HepG2 (cell line): ENCODE data around the gene APEX1. TPM values are rescaled to one million over a fixed set of nuclear protein-coding genes. Genes with fewer than 3 reads are reported as not detected.

ENCODE experiments used
- AKAP8 ChIP-seq: sonication (generic); formaldehyde crosslinking; IDR thresholded peaks from 2 replicates; pipeline ENCODE4 v1.5.1; 2020; ENCODE audit warnings: mild to moderate bottlenecking, missing genetic modification reagents
- CAMTA2 ChIP-seq: sonication (generic); formaldehyde crosslinking; IDR thresholded peaks from 2 replicates; pipeline ENCODE4 v1.4.0; 2020; ENCODE audit warnings: mild to moderate bottlenecking, missing genetic modification reagents, borderline replicate concordance
- CEBPZ ChIP-seq: IDR thresholded peaks from 2 replicates; pipeline ENCODE4 v1.6.1; 2012; ENCODE audit warnings: low read length, improper control_type of control experiment
- HNF1A ChIP-seq, 2 experiments: sonication (generic) in 1 of 2; formaldehyde crosslinking in 1 of 2; IDR thresholded peaks; 2 replicates each; pipeline versions ENCODE4 v1.4.0 to v1.6.1; 2016 to 2020; ENCODE audit warnings: borderline replicate concordance in 1 of 2, low read depth in 1 of 2, mild to moderate bottlenecking in 1 of 2, missing genetic modification reagents in 1 of 2
- HNF4G ChIP-seq, 2 experiments: sonication (generic) in 1 of 2; formaldehyde crosslinking in 1 of 2; IDR thresholded peaks; 2 replicates each; pipeline versions ENCODE4 v1.4.0 to v1.6.1; 2011 to 2020; ENCODE audit warnings: borderline replicate concordance in 2 of 2, low read depth in 2 of 2, mild to moderate bottlenecking in 2 of 2, low read length in 1 of 2, missing genetic modification reagents in 1 of 2, moderate library complexity in 1 of 2
- JARID2 ChIP-seq: sonication (generic); formaldehyde crosslinking; IDR thresholded peaks from 2 replicates; pipeline ENCODE4 v1.8.1; 2023; ENCODE audit warnings: missing genetic modification reagents, inconsistent platforms; ENCODE audit not compliant: insufficient replicate concordance
- MEIS1 ChIP-seq: sonication (generic); formaldehyde crosslinking; IDR thresholded peaks from 2 replicates; pipeline ENCODE4 v1.9.0; 2021; ENCODE audit warnings: mild to moderate bottlenecking, missing genetic modification reagents, moderate library complexity, borderline replicate concordance
- NBN ChIP-seq: fragments of 450-650 bp; conservative IDR thresholded peaks from 2 replicates; pipeline ENCODE4 v1.6.1; 2017
- PCBP2 ChIP-seq: fragments of 200-400 bp; formaldehyde crosslinking; optimal IDR thresholded peaks from 2 replicates; pipeline ENCODE3; 2018; ENCODE audit warnings: low read length, low read depth; ENCODE audit not compliant: poor library complexity, severe bottlenecking
- SRSF4 ChIP-seq: fragments of 200-400 bp; formaldehyde crosslinking; IDR thresholded peaks from one replicate; pipeline ENCODE4 v1.6.1; 2018; ENCODE audit warnings: mild to moderate bottlenecking, low read depth, low read length, moderate library complexity; ENCODE audit not compliant: poor library complexity, severe bottlenecking
- TBX2 ChIP-seq: sonication (generic); formaldehyde crosslinking; IDR thresholded peaks from 2 replicates; pipeline ENCODE4 v1.5.0; 2020; ENCODE audit warnings: missing genetic modification reagents, mild to moderate bottlenecking, borderline replicate concordance
- THYN1 ChIP-seq: sonication (generic); formaldehyde crosslinking; IDR thresholded peaks from 2 replicates; pipeline ENCODE4 v1.8.1; 2023; ENCODE audit warnings: low read depth, mild to moderate bottlenecking, moderate library complexity, missing genetic modification reagents, borderline replicate concordance
- YEATS4 ChIP-seq: sonication (generic); formaldehyde crosslinking; IDR thresholded peaks from 2 replicates; pipeline ENCODE4 v1.4.0; 2020; ENCODE audit warnings: missing genetic modification reagents, borderline replicate concordance
- ZHX1 ChIP-seq: sonication (generic); formaldehyde crosslinking; IDR thresholded peaks from 2 replicates; pipeline ENCODE4 v1.8.1; 2022; ENCODE audit warnings: low read depth, mild to moderate bottlenecking, missing genetic modification reagents
- ZMYM2 ChIP-seq: sonication (generic); formaldehyde crosslinking; IDR thresholded peaks from 2 replicates; pipeline ENCODE4 v1.8.0; 2022; ENCODE audit warnings: mild to moderate bottlenecking, missing genetic modification reagents
- ZNF225 ChIP-seq: sonication (generic); formaldehyde crosslinking; IDR thresholded peaks from 2 replicates; pipeline ENCODE4 v1.4.0; 2020; ENCODE audit warnings: mild to moderate bottlenecking, missing genetic modification reagents
- polyA plus RNA-seq, 8 experiments: library from polyadenylated mRNA; depleted of rRNA in 3 of 8; stranded (reverse) in 7 of 8; unstranded in 1 of 8; fragments of >200 nt; fragmentation: Illumina TruSeq in 4 of 8; extraction: Trizol in 4 of 8; gene quantifications; 2 replicates each; pipeline versions ENCODE4 v1.2.1 to v1.2.3, GENCODE V29; 2011 to 2016; ENCODE audit warnings: low read depth in 4 of 8, missing spikeins in 1 of 8, mixed read lengths in 1 of 8; ENCODE audit not compliant: insufficient read depth in 1 of 8
- total RNA-seq, 5 experiments: library from RNA; depleted of rRNA; stranded (reverse); fragments of >200 nt; fragmentation: Illumina TruSeq; extraction: Trizol; gene quantifications; 2 replicates each; pipeline ENCODE4 v1.2.3, GENCODE V29; 2016; ENCODE audit warnings: low read depth in 1 of 5

APEX1 gene
- total and polyA plus RNA-seq, 2 of the 13 experiments (the other 11 are each of a cell fraction or from before 2014, with no cell fraction given): 171 to 405 TPM

- no peak for TF ChIP-seq HNF1A (IDR thresholded peaks at IDR 0.05; ENCODE audit: low read depth)
- peak; percentile 70 for TF ChIP-seq HNF1A (CRISPR knock-in tag; IDR thresholded peaks at IDR 0.05; ENCODE audit: borderline replicate concordance)
- no peak for TF ChIP-seq JARID2 (CRISPR knock-in tag)
- TF ChIP-seq PCBP2: no peak
- TF ChIP-seq CAMTA2 (CRISPR knock-in tag): peak; percentile 88; the same call in 1 of the 2 replicates
- no peak for TF ChIP-seq CEBPZ
- no peak; the same call in 1 of the 2 replicates for TF ChIP-seq AKAP8 (CRISPR knock-in tag)
- peak; percentile 89 for TF ChIP-seq TBX2 (CRISPR knock-in tag)
- TF ChIP-seq YEATS4 (CRISPR knock-in tag): no peak; the same call in 1 of the 2 replicates
- no peak for TF ChIP-seq THYN1
- peak; percentile 84 for TF ChIP-seq MEIS1 (CRISPR knock-in tag)
- no peak for TF ChIP-seq NBN
- no peak for TF ChIP-seq HNF4G (IDR thresholded peaks at IDR 0.05; ENCODE audit: borderline replicate concordance, low read depth, low read length)
- TF ChIP-seq HNF4G (CRISPR knock-in tag; IDR thresholded peaks at IDR 0.05; ENCODE audit: borderline replicate concordance, low read depth): no peak
- no peak for TF ChIP-seq ZHX1 (CRISPR knock-in tag)
- no peak for TF ChIP-seq ZMYM2
- no peak for TF ChIP-seq ZNF225 (CRISPR knock-in tag)
- TF ChIP-seq SRSF4: no peak
Measured at GRCh38 chr14:20412876-20413743, 41.9 kb upstream of the APEX1 start, which contains the start of gene TEP1 (continued).
